Effector memory CD4-positive, alpha-beta T cell (primary cell): ENCODE data around the gene POR.

ENCODE experiments used
- DNase-seq, 3 donors: peaks; one replicate each; pipeline ENCODE4 v3.0.0-alpha.2; 2020
- H3K27ac ChIP-seq: 2 replicates; pipeline ENCODE4 v1.7.0; 2013; ENCODE audit warnings: mild to moderate bottlenecking, low read length, moderate library complexity; ENCODE audit not compliant: insufficient read depth, poor library complexity, severe bottlenecking
- H3K27me3 ChIP-seq: replicated peaks from 2 replicates; pipeline ENCODE4 v1.7.0; 2013; ENCODE audit warnings: mild to moderate bottlenecking, low read length; ENCODE audit not compliant: insufficient read depth, control insufficient read depth, poor library complexity, severe bottlenecking
- H3K36me3 ChIP-seq: 2 replicates; pipeline ENCODE4 v1.7.0; 2013; ENCODE audit warnings: mild to moderate bottlenecking, low read length, moderate library complexity; ENCODE audit not compliant: control insufficient read depth, insufficient read depth
- H3K4me1 ChIP-seq: 2 replicates; pipeline ENCODE4 v1.7.0; 2013; ENCODE audit warnings: low read length, mild to moderate bottlenecking; ENCODE audit not compliant: control insufficient read depth, insufficient read depth, poor library complexity, severe bottlenecking
- H3K4me3 ChIP-seq: 2 replicates; pipeline ENCODE4 v1.7.0; 2013; ENCODE audit warnings: low read length, low read depth, mild to moderate bottlenecking; ENCODE audit not compliant: insufficient read depth, poor library complexity, severe bottlenecking
- H3K9me3 ChIP-seq: 2 replicates; pipeline ENCODE4 v1.7.0; 2013; ENCODE audit warnings: mild to moderate bottlenecking, low read length, moderate library complexity; ENCODE audit not compliant: control insufficient read depth

Gene POR

GRCh38 chr7:75963381-75963995, 48.5 kb downstream of the POR start:
- DNase-seq, result no peak
- peaks cover 8% of the 10 kb centered on the region for H3K36me3 ChIP-seq
- no peaks in the 10 kb centered on the region for H3K4me1 ChIP-seq
- no peaks in the 10 kb centered on the region for H3K27me3 ChIP-seq
- no peak overlapping the region for H3K27ac ChIP-seq
- H3K9me3 ChIP-seq, result no peaks in the 10 kb centered on the region
- no peak overlapping the region for H3K4me3 ChIP-seq

- no peak for DNase-seq
- Histone ChIP-seq H3K27me3 (no peaks in the 10 kb centered on the region), H3K27ac (no peak overlapping the region), H3K4me3 (no peak overlapping the region), H3K36me3 (peaks cover 5% of the 10 kb centered on the region), H3K4me1 (no peaks in the 10 kb centered on the region), H3K9me3 (no peaks in the 10 kb centered on the region)
These were observed 50.7 kb downstream of the POR start for GRCh38 chr7:75965617-75966016.

GRCh38 chr7:75966190-75966961, 51.4 kb downstream of the POR start:
- Histone ChIP-seq H3K27ac (no peak overlapping the region), H3K4me1 (no peaks in the 10 kb centered on the region), H3K4me3 (no peak overlapping the region), H3K36me3 (peaks cover 2% of the 10 kb centered on the region), H3K27me3 (no peaks in the 10 kb centered on the region), H3K9me3 (no peaks in the 10 kb centered on the region)
- no peak for DNase-seq

GRCh38 chr7:75967055-75967454, 52.1 kb downstream of the POR start:
- Histone ChIP-seq H3K4me1 (no peaks in the 10 kb centered on the region), H3K36me3 (no peaks in the 10 kb centered on the region), H3K27ac (no peak overlapping the region), H3K9me3 (no peaks in the 10 kb centered on the region), H3K4me3 (no peak overlapping the region), H3K27me3 (no peaks in the 10 kb centered on the region)
- no peak for DNase-seq

- Histone ChIP-seq H3K9me3 (no peaks in the 10 kb centered on the region), H3K36me3 (peaks cover 5% of the 10 kb centered on the region), H3K4me1 (no peaks in the 10 kb centered on the region), H3K27me3 (no peaks in the 10 kb centered on the region), H3K27ac (no peak overlapping the region), H3K4me3 (no peak overlapping the region)
- DNase-seq, result no peak
These were observed 52.6 kb downstream of the POR start for GRCh38 chr7:75967487-75967997.

DNA sequence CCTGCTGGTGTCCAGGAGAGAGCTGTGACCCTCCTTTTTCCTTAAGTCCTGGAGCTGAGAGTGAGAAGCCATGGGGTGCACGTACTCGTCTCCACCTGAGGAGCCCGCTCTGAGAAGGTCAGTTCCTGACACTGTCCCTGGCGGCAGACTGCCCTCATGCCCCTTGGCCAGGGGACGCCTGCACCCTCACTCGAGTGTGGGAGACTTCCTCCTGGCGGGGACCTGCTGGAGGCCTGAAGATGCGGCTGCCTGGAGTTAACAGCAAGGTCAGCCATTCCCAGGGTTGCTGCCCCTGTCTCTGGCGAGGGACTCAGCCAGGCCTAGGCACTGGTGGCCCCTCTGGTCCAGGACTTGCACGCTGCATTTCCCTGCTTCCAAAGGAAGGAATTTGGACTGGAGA, 53.1 kb downstream of the POR start:
- no peak overlapping the region for H3K27ac ChIP-seq
- peaks cover 6% of the 10 kb centered on the region for H3K36me3 ChIP-seq
- no peaks in the 10 kb centered on the region for H3K27me3 ChIP-seq
- H3K4me1 ChIP-seq, result no peaks in the 10 kb centered on the region
- no peaks in the 10 kb centered on the region for H3K9me3 ChIP-seq
- no peak overlapping the region for H3K4me3 ChIP-seq
- DNase-seq, result no peak

DNA sequence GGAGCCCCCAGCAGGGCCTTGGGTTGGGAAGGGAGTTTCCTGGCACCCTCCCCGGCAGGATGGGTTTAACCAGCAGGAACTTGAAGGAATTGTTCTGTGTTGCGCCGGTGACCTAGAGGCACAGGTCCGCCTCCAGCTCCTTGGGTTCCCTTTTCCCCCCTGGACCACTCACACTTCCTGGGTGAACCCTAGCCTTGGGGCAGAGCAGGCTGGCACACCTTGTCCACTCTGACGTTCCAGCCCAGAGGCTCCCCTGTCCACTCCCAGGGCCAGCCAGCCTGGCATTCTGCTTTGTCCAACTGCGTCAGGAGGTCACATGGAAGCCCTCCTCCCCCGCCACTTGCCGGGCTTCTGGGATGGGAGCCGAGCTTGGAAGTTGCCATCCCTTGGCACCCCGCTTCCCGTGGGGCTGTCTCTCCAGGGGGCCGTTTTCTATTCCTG, 53.6 kb downstream of the POR start:
- DNase-seq, result no peak
- Histone ChIP-seq H3K27ac (no peak overlapping the region), H3K4me3 (no peak overlapping the region), H3K4me1 (no peaks in the 10 kb centered on the region), H3K27me3 (no peaks in the 10 kb centered on the region), H3K36me3 (peaks cover 6% of the 10 kb centered on the region), H3K9me3 (no peaks in the 10 kb centered on the region)

DNA sequence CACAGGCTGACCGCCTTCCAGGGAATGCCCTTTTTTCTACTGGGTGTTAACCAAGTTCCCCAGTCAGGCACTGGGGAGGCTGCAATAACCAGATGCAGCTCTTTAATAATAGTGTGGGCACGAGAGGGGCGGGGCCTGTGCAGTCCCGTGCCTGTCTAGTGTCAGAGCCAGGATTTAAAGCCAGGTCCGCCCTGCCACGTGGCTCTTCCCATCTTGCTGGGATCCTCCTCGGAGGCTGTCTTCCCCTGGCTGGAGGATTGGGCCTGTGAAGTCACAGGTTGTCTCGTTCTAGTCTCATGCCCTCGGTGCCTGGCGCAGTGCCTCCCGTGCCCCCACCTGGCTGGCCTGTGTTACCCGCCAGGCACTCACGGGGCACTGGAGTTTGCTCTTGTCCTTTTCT, 54.2 kb downstream of the POR start:
- Histone ChIP-seq H3K27ac (no peak overlapping the region), H3K36me3 (peaks cover 6% of the 10 kb centered on the region), H3K4me3 (no peak overlapping the region), H3K27me3 (no peaks in the 10 kb centered on the region), H3K9me3 (no peaks in the 10 kb centered on the region), H3K4me1 (no peaks in the 10 kb centered on the region)
- no peak for DNase-seq

DNA sequence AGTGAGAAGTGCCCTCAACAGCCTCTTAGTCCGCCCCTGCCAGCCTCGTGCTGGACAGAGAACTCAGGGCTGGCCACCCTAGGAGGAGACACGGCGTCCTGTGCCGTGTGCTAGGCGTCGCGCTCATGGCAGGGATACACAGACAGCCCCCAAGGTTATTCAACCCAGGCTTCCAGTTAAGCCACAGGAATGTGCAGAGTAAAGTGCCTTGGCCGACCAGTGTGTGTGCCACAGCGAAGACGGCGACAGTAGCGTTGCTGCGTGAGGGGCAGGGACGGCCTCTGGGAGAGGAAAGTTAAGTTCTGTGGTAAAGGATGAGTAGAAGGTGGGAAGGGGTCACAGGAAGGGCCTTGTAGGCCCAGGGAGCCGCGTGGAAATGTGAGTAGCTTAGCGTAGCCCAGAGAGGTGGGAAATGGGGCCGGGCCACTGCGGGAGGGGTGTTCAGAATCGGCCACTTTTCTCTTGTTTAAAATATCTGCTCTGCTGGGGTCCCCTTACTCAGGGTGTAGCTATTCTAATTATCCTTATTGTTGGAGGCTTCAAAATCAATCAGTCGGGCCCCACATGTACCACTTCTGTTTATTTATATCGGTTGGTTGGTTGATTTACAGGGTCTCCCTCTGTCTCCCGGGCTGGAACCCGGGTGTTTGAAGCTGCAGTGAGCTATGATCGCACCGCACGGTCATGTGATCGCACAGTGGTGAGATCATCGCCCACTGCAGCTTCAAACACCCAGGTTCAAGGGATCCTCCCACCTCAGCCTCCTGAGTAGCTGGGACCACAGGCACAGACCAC, 54.9 kb downstream of the POR start:
- Histone ChIP-seq H3K27me3 (no peaks in the 10 kb centered on the region), H3K27ac (no peak overlapping the region), H3K4me3 (no peak overlapping the region), H3K9me3 (no peaks in the 10 kb centered on the region), H3K4me1 (no peaks in the 10 kb centered on the region), H3K36me3 (peaks cover 6% of the 10 kb centered on the region)
- DNase-seq, result no peak
